Activated T-cell treated with anti-CD3 and anti-CD28 coated beads for 1 hour (primary cell): ENCODE results near the gene CHKA.

Experiments used
- DNase-seq: peaks from one replicate; pipeline ENCODE4 v3.0.0-alpha.2; 2020; ENCODE audit warnings: low read depth

CHKA gene

GRCh38 chr11:68044145-68044813 lies 76.9 kb downstream of the CHKA start:
- DNase-seq: no peak

GRCh38 chr11:68043349-68044144 lies 77.6 kb downstream of the CHKA start:
- DNase-seq: no peak

- no peak for DNase-seq
These were observed 78.2 kb downstream of the CHKA start for GRCh38 chr11:68043029-68043348.

GRCh38 chr11:68042219-68043028 lies 78.8 kb downstream of the CHKA start:
- no peak for DNase-seq

GRCh38 chr11:68041617-68042218 lies 79.5 kb downstream of the CHKA start:
- no peak for DNase-seq

GRCh38 chr11:68040957-68041591 lies 80.1 kb downstream of the CHKA start:
- no peak for DNase-seq

GRCh38 chr11:68040101-68040956 lies 80.9 kb downstream of the CHKA start:
- peak; percentile 24 for DNase-seq

- no peak for DNase-seq
These were observed 81.6 kb downstream of the CHKA start for GRCh38 chr11:68039526-68040086.

GRCh38 chr11:68038718-68039525 lies 82.3 kb downstream of the CHKA start, which contains the start of gene TCIRG1:
TCIRG1 (plus strand) TSS chr11:68039025; CDS start chr11:68041272, 2,247 bp downstream.
- peak; percentile 33 for DNase-seq

GRCh38 chr11:68038226-68038717 lies 82.9 kb downstream of the CHKA start:
- DNase-seq: no peak

- no peak for DNase-seq
These were observed 83.6 kb downstream of the CHKA start for GRCh38 chr11:68037411-68038225.

GRCh38 chr11:68036717-68037239 lies 84.4 kb downstream of the CHKA start:
- DNase-seq: no peak

GRCh38 chr11:68036141-68036716 lies 85.0 kb downstream of the CHKA start:
- DNase-seq: no peak

- no peak for DNase-seq
These were observed 85.8 kb downstream of the CHKA start for GRCh38 chr11:68035266-68035876.

GRCh38 chr11:68033708-68034045 lies 87.5 kb downstream of the CHKA start:
- DNase-seq: no peak

- DNase-seq: no peak
These were observed 88.0 kb downstream of the CHKA start for GRCh38 chr11:68032997-68033707.

GRCh38 chr11:68032003-68032402 lies 89.2 kb downstream of the CHKA start:
- no peak for DNase-seq
